ENCODE data around the gene NMBR. TPM values are rescaled to one million over a fixed set of nuclear protein-coding genes. Genes with fewer than 3 reads are reported as not detected.

NMBR gene
- total and polyA plus RNA-seq, 2 of the 8 experiments (the other 6 are each of a cell fraction or from before 2014, with no cell fraction given) = 0.08 TPM; not detected in 1

DNA sequence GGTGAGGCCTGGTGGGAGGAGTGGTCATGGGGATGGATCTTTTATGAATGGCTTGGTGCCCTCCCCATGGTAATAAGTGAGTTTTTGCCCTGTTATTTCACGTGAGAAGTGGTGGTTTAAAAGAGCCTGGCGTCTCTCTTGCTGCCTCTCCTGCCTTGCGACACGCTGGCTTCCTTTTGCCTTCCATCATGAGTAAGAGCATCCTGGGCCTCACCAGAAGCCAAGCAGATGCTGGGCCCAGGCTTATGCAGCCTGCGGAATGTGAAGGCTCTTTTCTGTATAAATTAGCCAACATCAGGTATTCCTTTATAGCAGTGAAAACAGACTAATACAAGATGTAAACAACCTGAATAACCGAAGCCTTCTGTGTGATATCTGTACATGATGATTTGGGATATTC, 27.8 kb upstream of the NMBR start:
- Histone ChIP-seq H3K4ac (replicated peaks; ENCODE audit: insufficient read length, low read depth, low read length) (no peak overlapping the region), H3K79me1 (ENCODE audit: low read depth, low read length) (no peaks in the 10 kb centered on the region), H3K27ac (ENCODE audit: low read depth, low read length) (no peak overlapping the region), H3K18ac (ENCODE audit: extremely low read depth, low read length) (no peak overlapping the region), H2AFZ (ENCODE audit: low read length) (no peak overlapping the region), H3K14ac (ENCODE audit: insufficient read length) (no peak overlapping the region), H3K56ac (replicated peaks; ENCODE audit: insufficient read length, low read depth, low read length) (no peak overlapping the region), H4K8ac (ENCODE audit: extremely low read depth, insufficient read depth, low read length) (no peak overlapping the region), H3K36me3 (ENCODE audit: control insufficient read depth in 2 of 4, insufficient read depth in 4 of 4, low read length in 3 of 4) (peaks cover 0 to 30% (median 7%) of the 10 kb centered on the region in 4 experiments; a peak in 4 of 8 replicates), H3K27me3 (replicated peaks in 1 of 4; ENCODE audit: control insufficient read depth in 3 of 4, extremely low read depth in 1 of 4, insufficient read depth in 3 of 4, low read length in 3 of 4) (no peaks in the 10 kb centered on the region), H2BK12ac (ENCODE audit: low read depth, low read length) (no peak overlapping the region), H4K91ac (replicated peaks; ENCODE audit: insufficient read length, low read length) (no peak overlapping the region), H3K4me3 (ENCODE audit: extremely low read depth in 1 of 4, insufficient read depth in 2 of 4, low read depth in 3 of 4, low read length in 4 of 4) (no peak overlapping the region), H3K9me3 (ENCODE audit: insufficient read depth in 2 of 2, low read depth in 1 of 2, low read length in 1 of 2) (no peaks in the 10 kb centered on the region), H2BK20ac (ENCODE audit: low read length) (no peak overlapping the region), H3K23me2 (ENCODE audit: low read depth, low read length) (no peaks in the 10 kb centered on the region), H3K79me2 (ENCODE audit: control insufficient read depth in 1 of 2, insufficient read depth in 2 of 2, low read length in 2 of 2) (no peaks in the 10 kb centered on the region), H2BK15ac (ENCODE audit: low read length) (no peak overlapping the region), H4K20me1 (replicated peaks in 1 of 2; ENCODE audit: control insufficient read depth in 1 of 2, insufficient read depth in 2 of 2, low read length in 2 of 2) (no peaks in the 10 kb centered on the region), H2BK5ac (ENCODE audit: low read depth, low read length) (no peak overlapping the region), H3K4me1 (replicated peaks in 1 of 4; ENCODE audit: control insufficient read depth in 3 of 4, insufficient read depth in 4 of 4, low read length in 3 of 4) (no peaks in the 10 kb centered on the region), H2AK5ac (ENCODE audit: low read depth, low read length) (no peak overlapping the region), H3K4me2 (ENCODE audit: insufficient read depth in 1 of 2, low read depth in 2 of 2, low read length in 2 of 2) (no peak overlapping the region), H4K5ac (ENCODE audit: insufficient read length, low read depth, low read length) (no peak overlapping the region), H3K9ac (replicated peaks in 1 of 4; ENCODE audit: extremely low read depth in 1 of 4, low read depth in 3 of 4, low read length in 3 of 4) (no peak overlapping the region), H2BK120ac (replicated peaks; ENCODE audit: low read depth, low read length) (no peak overlapping the region), H3K23ac (ENCODE audit: insufficient read length) (no peak overlapping the region)
- ChIA-PET CTCF (ENCODE audit: partially characterized antibody) (no interaction called here), POLR2A (ENCODE audit: partially characterized antibody) (no interaction called here)
- 96% methylated on average over 6 of the region's 6 CpGs; no CpG with 5 or more reads in 1 of the 2 experiments for WGBS, 2 experiments (ENCODE audit: extremely low coverage in 1 of 2, insufficient coverage in 1 of 2, insufficient read length in 1 of 2, insufficient replicate concordance in 2 of 2, low coverage in 1 of 2, low lambda C conversion rate in 2 of 2, missing lambda C conversion rate in 1 of 2)
- FAIRE-seq = no peak
- no peak for DNase-seq (ENCODE audit: low read depth in 1 of 2, low spot score in 2 of 2)
- TF ChIP-seq, protein P1, sequence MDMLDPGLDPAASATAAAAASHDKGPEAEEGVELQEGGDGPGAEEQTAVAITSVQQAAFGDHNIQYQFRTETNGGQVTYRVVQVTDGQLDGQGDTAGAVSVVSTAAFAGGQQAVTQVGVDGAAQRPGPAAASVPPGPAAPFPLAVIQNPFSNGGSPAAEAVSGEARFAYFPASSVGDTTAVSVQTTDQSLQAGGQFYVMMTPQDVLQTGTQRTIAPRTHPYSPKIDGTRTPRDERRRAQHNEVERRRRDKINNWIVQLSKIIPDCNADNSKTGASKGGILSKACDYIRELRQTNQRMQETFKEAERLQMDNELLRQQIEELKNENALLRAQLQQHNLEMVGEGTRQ (IDR thresholded peaks at IDR 0.05; ENCODE audit: low read length) = no peak
- TF ChIP-seq GABPA (IDR thresholded peaks at IDR 0.05; ENCODE audit: borderline replicate concordance, insufficient read depth, low read length) = no peak
- TF ChIP-seq CTBP2 (IDR thresholded peaks at IDR 0.05; ENCODE audit: borderline replicate concordance, insufficient read depth, insufficient read length, low read length) = no peak
- TF ChIP-seq NANOG (IDR thresholded peaks at IDR 0.05; ENCODE audit: insufficient read depth, low read depth, low read length, poor library complexity, severe bottlenecking) = no peak
- TF ChIP-seq HDAC2 (IDR thresholded peaks at IDR 0.05; ENCODE audit: borderline replicate concordance in 1 of 2, low read depth in 2 of 2, low read length in 2 of 2) = no peak
- TF ChIP-seq SIX5 (IDR thresholded peaks at IDR 0.05; ENCODE audit: low read depth, low read length) = no peak
- no peak for TF ChIP-seq SRF (IDR thresholded peaks at IDR 0.05; ENCODE audit: low read depth, low read length)
- no peak for TF ChIP-seq CBX8 (IDR thresholded peaks at IDR 0.05; ENCODE audit: borderline replicate concordance, low read depth, low read length)
- TF ChIP-seq POU5F1 (IDR thresholded peaks at IDR 0.05; ENCODE audit: low read depth, low read length) = no peak
- TF ChIP-seq KDM4A (IDR thresholded peaks at IDR 0.05; ENCODE audit: low read depth, low read length, severe bottlenecking) = no peak
- no peak for TF ChIP-seq PHF8 (conservative IDR thresholded peaks at IDR 0.05; ENCODE audit: low read depth, low read length)
- TF ChIP-seq RNF2 (IDR thresholded peaks at IDR 0.05; ENCODE audit: borderline replicate concordance, low read depth, low read length, missing control alignments, poor library complexity, severe bottlenecking) = no peak

All from H1 (cell line).